Mucosa of rectum (tissue), 2 donors: ENCODE measurements around the gene C14orf119.

Source experiments
- H3K27ac ChIP-seq, 2 donors: one replicate each; pipeline ENCODE4 v1.7.0; 2013; ENCODE audit warnings: inconsistent platforms in 2 of 2, low read depth in 2 of 2, low read length in 2 of 2
- H3K27me3 ChIP-seq, 2 donors: one replicate each; pipeline ENCODE4 v1.7.0; 2013; ENCODE audit warnings: low read length in 2 of 2; ENCODE audit not compliant: control insufficient read depth in 2 of 2, insufficient read depth in 2 of 2
- H3K36me3 ChIP-seq, 2 donors: one replicate each; pipeline ENCODE4 v1.7.0; 2013; ENCODE audit warnings: low read length in 2 of 2; ENCODE audit not compliant: control insufficient read depth in 2 of 2, insufficient read depth in 2 of 2
- H3K4me1 ChIP-seq, 2 donors: one replicate each; pipeline ENCODE4 v1.7.0; 2013; ENCODE audit warnings: low read length in 2 of 2, mild to moderate bottlenecking in 1 of 2; ENCODE audit not compliant: control insufficient read depth in 2 of 2, insufficient read depth in 2 of 2
- H3K4me3 ChIP-seq, 2 donors: one replicate each; pipeline ENCODE4 v1.7.0; 2013; ENCODE audit warnings: low read length in 2 of 2
- H3K9ac ChIP-seq, 2 donors: one replicate each; pipeline ENCODE4 v1.7.0; 2013; ENCODE audit warnings: low read length in 2 of 2, low read depth in 1 of 2, mild to moderate bottlenecking in 1 of 2
- H3K9me3 ChIP-seq, 2 donors: one replicate each; pipeline ENCODE4 v1.7.0; 2013; ENCODE audit warnings: low read length in 2 of 2; ENCODE audit not compliant: control insufficient read depth in 2 of 2
- donor health status: healthy.
- donor health status: Normal muscosa, but diverticular disease.

Gene C14orf119

GRCh38 chr14:23089498-23090253 lies 5.6 kb upstream of the C14orf119 start:
- H3K9me3 ChIP-seq, result no peaks in the 10 kb centered on the region
- no peak overlapping the region for H3K9ac ChIP-seq
- peaks cover 13 to 14% of the 10 kb centered on the region in 2 donors for H3K4me1 ChIP-seq
- H3K27ac ChIP-seq, result no peak overlapping the region
- H3K36me3 ChIP-seq, result peaks cover 57 to 65% of the 10 kb centered on the region in 2 donors
- H3K4me3 ChIP-seq, result no peak overlapping the region
- no peaks in the 10 kb centered on the region for H3K27me3 ChIP-seq

- Histone ChIP-seq H3K36me3 (peaks cover 56 to 64% of the 10 kb centered on the region in 2 donors), H3K27ac (no peak overlapping the region), H3K9ac (no peak overlapping the region), H3K4me3 (no peak overlapping the region), H3K27me3 (no peaks in the 10 kb centered on the region), H3K4me1 (peaks cover 13 to 14% of the 10 kb centered on the region in 2 donors), H3K9me3 (no peaks in the 10 kb centered on the region)
These were observed 5.1 kb upstream of the C14orf119 start for GRCh38 chr14:23090254-23090636.

- Histone ChIP-seq H3K36me3 (peaks cover 43 to 51% of the 10 kb centered on the region in 2 donors), H3K4me1 (peaks cover 14 to 15% of the 10 kb centered on the region in 2 donors), H3K4me3 (no peak overlapping the region), H3K9ac (no peak overlapping the region), H3K27ac (no peak overlapping the region), H3K9me3 (no peaks in the 10 kb centered on the region), H3K27me3 (no peaks in the 10 kb centered on the region)
These were observed 3.7 kb upstream of the C14orf119 start for GRCh38 chr14:23091294-23092225.

GRCh38 chr14:23093104-23093503 lies 2.2 kb upstream of the C14orf119 start:
- Histone ChIP-seq H3K27ac (no peak overlapping the region), H3K4me1 (peaks cover 19 to 20% of the 10 kb centered on the region in 2 donors), H3K27me3 (no peaks in the 10 kb centered on the region), H3K4me3 (no peak overlapping the region), H3K9ac (no peak overlapping the region), H3K36me3 (peaks cover 43 to 50% of the 10 kb centered on the region in 2 donors), H3K9me3 (no peaks in the 10 kb centered on the region)

- Histone ChIP-seq H3K27ac (no peak overlapping the region), H3K4me3 (peak overlapping the region; percentile 97 to 99)
These were observed 1.8 kb upstream of the C14orf119 start for GRCh38 chr14:23093526-23093925.

GRCh38 chr14:23093991-23094665 lies 1.2 kb upstream of the C14orf119 start:
- Histone ChIP-seq H3K4me1 (peaks cover 19 to 20% of the 10 kb centered on the region in 2 donors), H3K4me3 (peak overlapping the region; percentile 97 to 99), H3K9ac (peak overlapping the region; percentile 95 to 99), H3K9me3 (no peaks in the 10 kb centered on the region), H3K27ac (peak overlapping the region; percentile 99), H3K36me3 (peaks cover 41 to 51% of the 10 kb centered on the region in 2 donors), H3K27me3 (no peaks in the 10 kb centered on the region)

More at GRCh38 chr14:23093526-23093925, 1.8 kb upstream of the C14orf119 start:
- H3K4me1 ChIP-seq, result peaks cover 19 to 20% of the 10 kb centered on the region in 2 donors
- no peaks in the 10 kb centered on the region for H3K27me3 ChIP-seq
- no peaks in the 10 kb centered on the region for H3K9me3 ChIP-seq
- H3K36me3 ChIP-seq, result peaks cover 43 to 49% of the 10 kb centered on the region in 2 donors
- peak overlapping the region; percentile 95 to 99 for H3K9ac ChIP-seq

GRCh38 chr14:23094666-23095195 lies 574 bp upstream of the C14orf119 start, which contains the start of gene ACIN1:
Gene ACIN1, minus strand, starts transcription at chr14:23095136. Its CDS starts 24 bp downstream, at chr14:23095112.
- Histone ChIP-seq H3K27me3 (no peaks in the 10 kb centered on the region), H3K36me3 (peaks cover 35 to 47% of the 10 kb centered on the region in 2 donors), H3K4me1 (peaks cover 19 to 20% of the 10 kb centered on the region in 2 donors), H3K27ac (peak within 1 kb of the TSS; percentile 99), H3K9ac (peak within 1 kb of the TSS; percentile 99), H3K4me3 (peak within 1 kb of the TSS; percentile 97 to 99), H3K9me3 (no peaks in the 10 kb centered on the region)

GRCh38 chr14:23097786-23098185 lies 2.5 kb downstream of the C14orf119 start:
- H3K9ac ChIP-seq, result no peak overlapping the region
- H3K27me3 ChIP-seq, result no peaks in the 10 kb centered on the region
- H3K4me1 ChIP-seq, result peaks cover 15 to 19% of the 10 kb centered on the region in 2 donors
- no peak overlapping the region for H3K4me3 ChIP-seq
- no peak overlapping the region for H3K27ac ChIP-seq
- H3K36me3 ChIP-seq, result peaks cover 17 to 23% of the 10 kb centered on the region in 2 donors
- H3K9me3 ChIP-seq, result no peaks in the 10 kb centered on the region

GRCh38 chr14:23099212-23099861 lies 4.0 kb downstream of the C14orf119 start:
- no peak overlapping the region for H3K9ac ChIP-seq
- no peak overlapping the region for H3K27ac ChIP-seq
- peaks cover 15 to 18% of the 10 kb centered on the region in 2 donors for H3K36me3 ChIP-seq
- peaks cover 6 to 7% of the 10 kb centered on the region in 2 donors for H3K4me1 ChIP-seq
- H3K9me3 ChIP-seq, result no peaks in the 10 kb centered on the region
- no peaks in the 10 kb centered on the region for H3K27me3 ChIP-seq
- H3K4me3 ChIP-seq, result no peak overlapping the region
